Measurements from ENCODE around the gene ALKBH8. TPM values are rescaled to one million over a fixed set of nuclear protein-coding genes. Genes with fewer than 3 reads are reported as not detected.
"Not testable (repeated sequence)": the region's sequence is repeated elsewhere in the genome, so short reads cannot be mapped to it uniquely, and the experiment has no call there.

Gene ALKBH8
- total RNA-seq, 4 donors from 2014 or later: 2.3 to 9.3 (median 6.9) TPM

DNA sequence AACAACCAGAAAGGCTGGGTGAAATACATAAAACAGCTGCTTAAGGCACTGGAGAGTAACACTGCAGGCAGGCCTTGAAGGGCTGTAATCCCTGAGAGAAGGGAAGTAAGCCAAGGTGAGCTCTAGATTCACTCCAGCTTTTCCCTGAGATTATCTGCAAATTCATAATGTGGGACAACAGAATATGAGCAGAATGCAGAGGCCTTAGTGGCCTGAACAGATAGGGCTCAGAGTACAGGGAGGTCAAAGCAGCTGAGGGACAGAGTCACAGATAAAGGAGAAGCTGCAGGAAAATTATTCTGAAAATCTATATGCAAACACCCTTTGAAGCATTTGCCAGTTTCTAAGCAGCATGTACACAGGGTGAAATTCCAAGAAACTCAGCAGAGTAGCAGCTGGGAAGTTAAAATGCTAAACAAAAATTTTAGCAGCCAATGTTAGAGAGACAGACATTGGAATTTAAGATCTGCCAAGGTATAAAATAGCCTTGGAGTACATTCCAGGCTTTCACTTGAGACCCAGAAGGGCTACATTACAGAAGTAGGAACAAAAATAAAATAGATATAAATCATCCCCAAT, 59.8 kb downstream of the ALKBH8 start:
- no peaks in the 10 kb centered on the region for H3K27me3 ChIP-seq
- no peak overlapping the region for H3K4me3 ChIP-seq
- H3K4me1 ChIP-seq: no peaks in the 10 kb centered on the region
- intact Hi-C loops (cut with DNase I): no loop called here
- no peak for DNase-seq
- peaks cover 0 to 6% (median 0%) of the 10 kb centered on the region in 3 donors for H3K9me3 ChIP-seq
- H3K36me3 ChIP-seq: peaks cover 0 to 74% (median 8%) of the 10 kb centered on the region in 3 donors
- H3K27ac ChIP-seq: no peak overlapping the region
- no peak for TF ChIP-seq POLR2A (IDR thresholded peaks at IDR 0.05)
- TF ChIP-seq, protein P1, sequence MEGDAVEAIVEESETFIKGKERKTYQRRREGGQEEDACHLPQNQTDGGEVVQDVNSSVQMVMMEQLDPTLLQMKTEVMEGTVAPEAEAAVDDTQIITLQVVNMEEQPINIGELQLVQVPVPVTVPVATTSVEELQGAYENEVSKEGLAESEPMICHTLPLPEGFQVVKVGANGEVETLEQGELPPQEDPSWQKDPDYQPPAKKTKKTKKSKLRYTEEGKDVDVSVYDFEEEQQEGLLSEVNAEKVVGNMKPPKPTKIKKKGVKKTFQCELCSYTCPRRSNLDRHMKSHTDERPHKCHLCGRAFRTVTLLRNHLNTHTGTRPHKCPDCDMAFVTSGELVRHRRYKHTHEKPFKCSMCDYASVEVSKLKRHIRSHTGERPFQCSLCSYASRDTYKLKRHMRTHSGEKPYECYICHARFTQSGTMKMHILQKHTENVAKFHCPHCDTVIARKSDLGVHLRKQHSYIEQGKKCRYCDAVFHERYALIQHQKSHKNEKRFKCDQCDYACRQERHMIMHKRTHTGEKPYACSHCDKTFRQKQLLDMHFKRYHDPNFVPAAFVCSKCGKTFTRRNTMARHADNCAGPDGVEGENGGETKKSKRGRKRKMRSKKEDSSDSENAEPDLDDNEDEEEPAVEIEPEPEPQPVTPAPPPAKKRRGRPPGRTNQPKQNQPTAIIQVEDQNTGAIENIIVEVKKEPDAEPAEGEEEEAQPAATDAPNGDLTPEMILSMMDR (IDR thresholded peaks at IDR 0.05): no peak

DNA sequence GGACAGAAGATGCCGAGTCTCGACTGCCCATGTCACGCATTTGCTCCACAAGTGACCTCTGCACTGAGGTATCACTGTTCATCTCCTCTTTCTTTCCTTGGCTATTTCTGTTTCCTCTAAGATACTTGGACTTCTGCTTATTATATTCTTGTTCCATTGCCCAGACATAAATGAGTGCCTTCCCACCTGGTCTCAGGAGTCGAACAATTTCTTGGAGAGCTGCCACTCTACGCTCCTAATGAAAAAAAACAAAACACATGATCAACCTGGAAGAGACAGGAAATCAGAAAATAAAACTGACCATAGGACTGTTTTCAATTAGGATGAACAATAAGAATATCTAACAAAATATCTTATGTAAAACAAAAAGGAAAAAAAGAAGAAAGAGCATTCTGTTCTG, 60.6 kb downstream of the ALKBH8 start:
- Histone ChIP-seq H3K4me1 (no peaks in the 10 kb centered on the region), H3K27ac (no peak overlapping the region), H3K4me3 (no peak overlapping the region), H3K9me3 (peaks cover 0 to 6% (median 0%) of the 10 kb centered on the region in 3 donors), H3K27me3 (no peaks in the 10 kb centered on the region), H3K36me3 (peaks cover 0 to 68% (median 8%) of the 10 kb centered on the region in 3 donors)
- WGBS, 2 donors: 90 to 92% methylated on average over 5 of the region's 5 CpGs
- intact Hi-C loops (cut with DNase I): no loop called here
- TF ChIP-seq, protein P1 (IDR thresholded peaks at IDR 0.05): no peak
- TF ChIP-seq POLR2A (IDR thresholded peaks at IDR 0.05): no peak
- no peak for DNase-seq

DNA sequence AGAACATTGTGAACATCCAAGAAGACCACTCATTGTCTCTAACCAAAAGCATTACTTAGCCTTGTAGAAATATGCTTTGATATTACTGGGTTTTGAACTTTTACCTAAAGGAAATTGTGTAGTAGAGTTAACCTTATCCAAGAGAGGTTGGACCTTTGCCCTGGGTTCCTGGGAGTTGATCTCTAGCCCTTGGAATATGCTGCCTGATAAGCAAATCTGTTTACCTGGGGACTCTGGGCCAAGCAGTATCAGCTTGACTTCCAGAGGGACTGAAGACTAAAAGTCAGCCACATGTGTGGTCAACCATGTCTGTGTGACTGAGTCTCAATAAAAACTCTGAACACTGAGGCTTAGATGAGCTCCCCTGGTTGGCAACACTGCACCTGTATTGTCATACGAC, 63.8 kb downstream of the ALKBH8 start:
- 91 to 100% methylated on average over 1 of the region's 1 CpG for WGBS, 2 donors
- no peaks in the 10 kb centered on the region for H3K4me1 ChIP-seq
- no peak overlapping the region for H3K4me3 ChIP-seq
- TF ChIP-seq POLR2A (IDR thresholded peaks at IDR 0.05): no peak
- TF ChIP-seq, protein P1 (IDR thresholded peaks at IDR 0.05): no peak
- no peak overlapping the region for H3K27ac ChIP-seq
- H3K36me3 ChIP-seq: peaks cover 0 to 53% (median 8%) of the 10 kb centered on the region in 3 donors
- H3K27me3 ChIP-seq: no peaks in the 10 kb centered on the region
- DNase-seq: no peak
- intact Hi-C loops (cut with DNase I): no loop called here
- peaks cover 0 to 6% (median 0%) of the 10 kb centered on the region in 3 donors for H3K9me3 ChIP-seq

DNA sequence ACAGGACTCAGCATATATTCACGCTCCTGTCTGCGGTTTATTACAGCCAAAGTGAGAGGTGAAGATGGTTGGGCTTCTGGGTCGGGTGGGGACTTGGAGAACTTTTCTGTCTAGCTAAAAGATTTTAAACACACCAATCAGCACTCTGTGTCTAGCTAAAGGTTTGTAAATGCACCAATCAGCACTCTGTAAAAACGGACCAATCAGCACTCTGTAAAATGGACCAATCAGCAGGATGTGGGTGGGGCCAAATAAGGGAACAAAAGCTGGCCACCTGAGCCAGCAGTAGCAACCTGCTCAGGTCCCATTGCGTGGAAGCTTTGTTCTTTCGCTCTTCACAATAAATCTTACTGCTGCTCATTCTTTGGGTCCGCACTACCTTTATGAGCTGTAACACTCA, 68.2 kb downstream of the ALKBH8 start:
- H3K36me3 ChIP-seq: peaks cover 0 to 17% (median 0%) of the 10 kb centered on the region in 3 donors
- H3K9me3 ChIP-seq; H3K4me3 ChIP-seq; H3K27ac ChIP-seq; H3K27me3 ChIP-seq; intact Hi-C loops (cut with DNase I); DNase-seq; H3K4me1 ChIP-seq: not testable (repeated sequence)
- WGBS, 2 donors: 95 to 100% methylated on average over 6 to 7 of the region's 7 CpGs

DNA sequence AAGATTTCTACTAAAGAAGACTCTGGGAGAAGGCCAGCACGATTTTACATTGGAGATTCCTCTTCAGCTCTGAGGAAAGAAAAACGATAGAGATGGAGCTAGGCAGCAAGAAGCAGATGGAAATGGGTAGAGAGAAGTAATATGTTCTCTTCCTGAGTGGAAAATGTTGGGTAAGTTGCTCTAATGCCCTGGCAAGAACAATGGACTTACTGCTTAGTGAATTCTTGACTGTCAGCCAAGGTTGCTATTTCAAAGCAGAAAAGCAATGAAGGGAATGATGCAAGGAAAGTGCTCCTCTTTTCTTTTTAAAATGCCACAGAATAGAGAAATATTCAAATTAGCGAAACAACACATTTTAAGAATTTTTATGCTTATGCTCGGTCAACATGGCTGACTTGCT, 69.5 kb downstream of the ALKBH8 start:
- Histone ChIP-seq H3K36me3 (peaks cover 0 to 4% (median 0%) of the 10 kb centered on the region in 3 donors), H3K9me3 (no peaks in the 10 kb centered on the region), H3K4me1 (no peaks in the 10 kb centered on the region), H3K27ac (no peak overlapping the region), H3K4me3 (no peak overlapping the region), H3K27me3 (no peaks in the 10 kb centered on the region)
- 65 to 78% methylated on average over 4 of the region's 4 CpGs for WGBS, 2 donors
- intact Hi-C loops (cut with DNase I): no loop called here
- no peak for DNase-seq
- TF ChIP-seq, protein P1 (IDR thresholded peaks at IDR 0.05): no peak
- TF ChIP-seq POLR2A (IDR thresholded peaks at IDR 0.05): no peak

DNA sequence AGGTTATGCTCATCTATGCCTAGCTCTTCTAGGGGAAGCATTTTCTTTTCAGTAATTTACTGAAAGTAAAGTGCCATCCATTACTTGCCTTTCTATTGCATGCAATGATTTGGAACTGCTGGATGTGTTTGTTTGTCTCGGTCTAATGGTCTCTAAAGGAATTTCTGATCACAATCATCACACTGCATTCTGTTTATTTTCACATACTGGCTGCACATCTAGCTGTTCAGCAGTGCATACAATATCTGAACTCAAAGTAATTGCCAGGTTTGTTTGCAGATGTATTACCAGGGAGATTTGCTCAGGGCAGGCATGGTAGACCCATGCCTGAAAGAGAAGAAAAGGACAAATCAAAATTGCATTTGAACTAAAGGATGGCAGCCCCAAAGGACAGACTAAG, 71.5 kb downstream of the ALKBH8 start:
- no peaks in the 10 kb centered on the region for H3K4me1 ChIP-seq
- no peaks in the 10 kb centered on the region for H3K36me3 ChIP-seq
- WGBS, 2 donors: 62 to 93% methylated on average over 1 of the region's 1 CpG
- DNase-seq: no peak
- TF ChIP-seq POLR2A (IDR thresholded peaks at IDR 0.05): no peak
- TF ChIP-seq, protein P1 (IDR thresholded peaks at IDR 0.05): no peak
- intact Hi-C loops (cut with DNase I): no loop called here
- no peaks in the 10 kb centered on the region for H3K9me3 ChIP-seq
- H3K27me3 ChIP-seq: no peaks in the 10 kb centered on the region
- H3K27ac ChIP-seq: no peak overlapping the region
- no peak overlapping the region for H3K4me3 ChIP-seq
